Trophoblast cell (in vitro differentiated cells and primary cell): ENCODE measurements around the gene TTC13.

Source experiments
- DNase-seq, 2 donors: peaks; one replicate each; pipeline ENCODE4 v3.0.0-alpha.2; 2016
- H2AFZ ChIP-seq: 2 replicates; pipeline ENCODE4 v1.6.1; 2013; ENCODE audit warnings: low read length, moderate library complexity, mild to moderate bottlenecking; ENCODE audit not compliant: insufficient read depth, poor library complexity
- H2AK5ac ChIP-seq: 2 replicates; pipeline ENCODE4 v1.6.1; 2013; ENCODE audit warnings: mild to moderate bottlenecking, low read length
- H2BK120ac ChIP-seq: 2 replicates; pipeline ENCODE4 v1.6.1; 2013; ENCODE audit warnings: low read length, mild to moderate bottlenecking, moderate library complexity; ENCODE audit not compliant: insufficient read depth, poor library complexity
- H2BK12ac ChIP-seq: 2 replicates; pipeline ENCODE4 v1.6.1; 2013; ENCODE audit warnings: mild to moderate bottlenecking, low read length, moderate library complexity
- H2BK5ac ChIP-seq: 2 replicates; pipeline ENCODE4 v1.6.1; 2013; ENCODE audit warnings: low read length, low read depth, moderate library complexity, mild to moderate bottlenecking; ENCODE audit not compliant: poor library complexity
- H3K14ac ChIP-seq: 2 replicates; pipeline ENCODE4 v1.6.1; 2013; ENCODE audit warnings: mild to moderate bottlenecking, low read length
- H3K18ac ChIP-seq: 2 replicates; pipeline ENCODE4 v1.6.1; 2013; ENCODE audit warnings: mild to moderate bottlenecking, low read length
- H3K23ac ChIP-seq: 2 replicates; pipeline ENCODE4 v1.6.1; 2013; ENCODE audit warnings: low read length
- H3K27ac ChIP-seq: 2 replicates; pipeline ENCODE4 v1.5.1; 2013; ENCODE audit warnings: low read depth, mild to moderate bottlenecking, inconsistent platforms, low read length, moderate library complexity
- H3K27me3 ChIP-seq: 2 replicates; pipeline ENCODE4 v1.6.1; 2013; ENCODE audit warnings: inconsistent platforms, mild to moderate bottlenecking, low read length, moderate library complexity; ENCODE audit not compliant: insufficient read depth
- H3K36me3 ChIP-seq, 2 experiments: 1 replicate in 1 of 2; 2 replicates in 1 of 2; pipeline ENCODE4 v1.6.1; 2013; ENCODE audit warnings: low read length in 2 of 2, mild to moderate bottlenecking in 2 of 2, moderate library complexity in 1 of 2; ENCODE audit not compliant: insufficient read depth in 2 of 2, control insufficient read depth in 1 of 2
- H3K4ac ChIP-seq: 2 replicates; pipeline ENCODE4 v1.6.1; 2013; ENCODE audit warnings: low read depth, mild to moderate bottlenecking, low read length, moderate library complexity
- H3K4me1 ChIP-seq, 2 experiments: 1 replicate in 1 of 2; 2 replicates in 1 of 2; pipeline ENCODE4 v1.6.1; 2013; ENCODE audit warnings: low read length in 2 of 2, mild to moderate bottlenecking in 2 of 2, moderate library complexity in 1 of 2; ENCODE audit not compliant: insufficient read depth in 2 of 2, control insufficient read depth in 1 of 2
- H3K4me2 ChIP-seq: 2 replicates; pipeline ENCODE4 v1.6.1; 2013; ENCODE audit warnings: inconsistent platforms, mild to moderate bottlenecking, low read length, moderate library complexity
- H3K4me3 ChIP-seq: 2 replicates; pipeline ENCODE4 v1.5.1; 2013; ENCODE audit warnings: mild to moderate bottlenecking, low read depth, low read length, inconsistent platforms
- H3K79me1 ChIP-seq: one replicate; pipeline ENCODE4 v1.6.1; 2013; ENCODE audit warnings: low read length
- H3K79me2 ChIP-seq: 2 replicates; pipeline ENCODE4 v1.6.1; 2013; ENCODE audit warnings: low read length, mild to moderate bottlenecking; ENCODE audit not compliant: control insufficient read depth, insufficient read depth, poor library complexity
- H3K9ac ChIP-seq: 2 replicates; pipeline ENCODE4 v1.6.1; 2013; ENCODE audit warnings: mild to moderate bottlenecking, low read length
- H3K9me3 ChIP-seq: 2 replicates; pipeline ENCODE4 v1.6.1; 2013; ENCODE audit warnings: low read depth, mild to moderate bottlenecking, control low read depth, inconsistent platforms, low read length; ENCODE audit not compliant: insufficient read depth
- H4K12ac ChIP-seq: 2 replicates; pipeline ENCODE4 v1.6.1; 2013; ENCODE audit warnings: low read depth, mild to moderate bottlenecking, low read length, moderate library complexity
- H4K8ac ChIP-seq: 2 replicates; pipeline ENCODE4 v1.6.1; 2013; ENCODE audit warnings: low read depth, mild to moderate bottlenecking, low read length, moderate library complexity
- H4K91ac ChIP-seq: one replicate; pipeline ENCODE4 v1.6.1; 2013; ENCODE audit warnings: low read depth, mild to moderate bottlenecking, low read length, moderate library complexity
- WGBS: extraction: QIAGEN DNeasy Blood & Tissue Kit; methylation state at CpG from one replicate; pipeline ENCODE4 v1.1.7; 2013; ENCODE audit warnings: missing lambda C conversion rate; ENCODE audit not compliant: insufficient read length, insufficient coverage; ENCODE audit errors: extremely low coverage; 5-methylcytosine and 5-hydroxymethylcytosine counted together

Gene TTC13

GRCh38 chr1:230883967-230884366 is 94.7 kb downstream of the TTC13 start:
- H4K12ac ChIP-seq, result no peak overlapping the region
- H2BK5ac ChIP-seq, result no peak overlapping the region
- no peaks in the 10 kb centered on the region for H3K79me1 ChIP-seq
- H3K23ac ChIP-seq, result no peak overlapping the region
- no peak overlapping the region for H2BK12ac ChIP-seq
- H3K4ac ChIP-seq, result no peak overlapping the region
- no peaks in the 10 kb centered on the region for H3K79me2 ChIP-seq
- no peak overlapping the region for H2BK120ac ChIP-seq
- H2AFZ ChIP-seq, result no peak overlapping the region
- H3K36me3 ChIP-seq, result no peaks in the 10 kb centered on the region
- H4K91ac ChIP-seq, result no peak overlapping the region
- H3K27ac ChIP-seq, result no peak overlapping the region
- H2AK5ac ChIP-seq, result no peak overlapping the region
- no peak for DNase-seq
- H3K27me3 ChIP-seq, result no peaks in the 10 kb centered on the region
- no peaks in the 10 kb centered on the region for H3K4me1 ChIP-seq
- no CpG with 5 or more reads among the region's 4 CpGs for WGBS
- H3K4me3 ChIP-seq, result no peak overlapping the region
- H4K8ac ChIP-seq, result no peak overlapping the region
- no peak overlapping the region for H3K18ac ChIP-seq
- H3K9me3 ChIP-seq, result peaks cover 9% of the 10 kb centered on the region
- H3K14ac ChIP-seq, result no peak overlapping the region
- no peak overlapping the region for H3K4me2 ChIP-seq
- H3K9ac ChIP-seq, result no peak overlapping the region

GRCh38 chr1:230879778-230880177 is 98.9 kb downstream of the TTC13 start:
- H3K27me3 ChIP-seq, result no peaks in the 10 kb centered on the region
- no peak overlapping the region for H2BK120ac ChIP-seq
- H3K14ac ChIP-seq, result no peak overlapping the region
- no peak overlapping the region for H3K27ac ChIP-seq
- no CpG with 5 or more reads among the region's 8 CpGs for WGBS
- peaks cover 1% of the 10 kb centered on the region for H3K9me3 ChIP-seq
- H3K18ac ChIP-seq, result no peak overlapping the region
- H4K12ac ChIP-seq, result no peak overlapping the region
- H3K79me1 ChIP-seq, result no peaks in the 10 kb centered on the region
- no peaks in the 10 kb centered on the region for H3K36me3 ChIP-seq
- no peak overlapping the region for H2BK12ac ChIP-seq
- H3K9ac ChIP-seq, result no peak overlapping the region
- no peak overlapping the region for H4K91ac ChIP-seq
- H3K4me2 ChIP-seq, result no peak overlapping the region
- DNase-seq, result no peak
- H3K79me2 ChIP-seq, result no peaks in the 10 kb centered on the region
- no peak overlapping the region for H2AK5ac ChIP-seq
- H3K4ac ChIP-seq, result no peak overlapping the region
- no peak overlapping the region for H2BK5ac ChIP-seq
- H2AFZ ChIP-seq, result no peak overlapping the region
- H3K4me1 ChIP-seq, result peaks cover 5 to 8% of the 10 kb centered on the region in 2 experiments
- H3K23ac ChIP-seq, result no peak overlapping the region
- H3K4me3 ChIP-seq, result no peak overlapping the region
- H4K8ac ChIP-seq, result no peak overlapping the region

DNA sequence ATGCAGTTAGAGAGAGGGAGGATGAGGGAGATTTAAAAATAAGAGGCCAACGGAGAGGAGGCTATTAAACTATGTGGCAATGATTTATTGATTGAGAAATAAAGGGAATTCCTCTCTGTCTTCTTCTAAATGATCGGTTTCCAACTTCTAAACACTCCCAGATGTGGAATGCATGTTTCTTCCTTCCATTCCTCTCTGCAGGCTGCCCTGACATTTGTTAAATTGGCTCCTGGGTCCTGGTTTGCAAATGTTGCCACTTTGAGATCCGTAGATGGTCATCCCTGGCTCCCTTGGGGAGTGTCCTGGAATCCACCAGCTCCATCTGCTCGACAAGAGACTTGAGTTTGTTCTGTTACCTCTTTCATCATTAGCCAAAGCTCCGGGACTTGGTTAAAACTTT is 100.1 kb downstream of the TTC13 start:
- DNase-seq, result no peak

GRCh38 chr1:230877924-230878590 is 100.6 kb downstream of the TTC13 start:
- no peak overlapping the region for H2BK5ac ChIP-seq

More for the DNA sequence above, 100.1 kb downstream of the TTC13 start:
- H3K27me3 ChIP-seq, result no peaks in the 10 kb centered on the region
- no peak overlapping the region for H3K4me2 ChIP-seq
- H2BK5ac ChIP-seq, result no peak overlapping the region
- H4K8ac ChIP-seq, result no peak overlapping the region
- H3K36me3 ChIP-seq, result no peaks in the 10 kb centered on the region
- H3K23ac ChIP-seq, result no peak overlapping the region
- H2AK5ac ChIP-seq, result no peak overlapping the region
- H3K27ac ChIP-seq, result no peak overlapping the region
- no peaks in the 10 kb centered on the region for H3K79me1 ChIP-seq
- no peak overlapping the region for H3K14ac ChIP-seq
- H2BK120ac ChIP-seq, result no peak overlapping the region
- no peak overlapping the region for H2AFZ ChIP-seq
- H3K9me3 ChIP-seq, result no peaks in the 10 kb centered on the region
- no peak overlapping the region for H3K4me3 ChIP-seq
- peaks cover 5 to 8% of the 10 kb centered on the region in 2 experiments for H3K4me1 ChIP-seq
- H4K91ac ChIP-seq, result no peak overlapping the region
- H3K9ac ChIP-seq, result no peak overlapping the region
- WGBS, result no CpG with 5 or more reads among the region's 5 CpGs
- no peak overlapping the region for H3K4ac ChIP-seq
- no peak overlapping the region for H2BK12ac ChIP-seq
- H4K12ac ChIP-seq, result no peak overlapping the region
- no peaks in the 10 kb centered on the region for H3K79me2 ChIP-seq
- H3K18ac ChIP-seq, result no peak overlapping the region

More at GRCh38 chr1:230877924-230878590, 100.6 kb downstream of the TTC13 start:
- Histone ChIP-seq H3K4me2 (no peak overlapping the region), H3K79me1 (no peaks in the 10 kb centered on the region), H3K27me3 (no peaks in the 10 kb centered on the region), H3K4ac (no peak overlapping the region), H3K4me1 (peaks cover 5 to 8% of the 10 kb centered on the region in 2 experiments), H3K36me3 (no peaks in the 10 kb centered on the region), H3K79me2 (no peaks in the 10 kb centered on the region), H4K12ac (no peak overlapping the region), H2AFZ (no peak overlapping the region), H3K9me3 (no peaks in the 10 kb centered on the region), H3K9ac (no peak overlapping the region), H4K91ac (no peak overlapping the region), H3K18ac (no peak overlapping the region), H2BK120ac (no peak overlapping the region), H3K27ac (no peak overlapping the region), H3K23ac (no peak overlapping the region), H3K14ac (no peak overlapping the region), H3K4me3 (no peak overlapping the region), H4K8ac (no peak overlapping the region), H2AK5ac (no peak overlapping the region), H2BK12ac (no peak overlapping the region)
- no CpG with 5 or more reads among the region's 4 CpGs for WGBS
- DNase-seq, result no peak
